WERI-Rb-1 (cell line): ENCODE measurements around the gene CADM1.

Experiments
- DNase-seq: peaks from one replicate; pipeline ENCODE4 v3.0.0-alpha.2; 2020
- H3K27ac ChIP-seq: fragments of 250-450 bp; sonication (Bioruptor Pico); 2 replicates; pipeline ENCODE4 v1.5.1; 2020; ENCODE audit warnings: mild to moderate bottlenecking, moderate library complexity
- H3K27me3 ChIP-seq: fragments of 250-450 bp; sonication (Bioruptor Pico); 2 replicates; pipeline ENCODE4 v1.5.1; 2021; ENCODE audit warnings: mild to moderate bottlenecking, low read depth, moderate library complexity; ENCODE audit not compliant: insufficient read depth, severe bottlenecking
- H3K36me3 ChIP-seq: fragments of 250-450 bp; sonication (Bioruptor Pico); 2 replicates; pipeline ENCODE4 v1.5.1; 2020; ENCODE audit warnings: mild to moderate bottlenecking, moderate library complexity
- H3K4me3 ChIP-seq: 2 replicates; pipeline ENCODE4 v1.5.1; 2011; ENCODE audit warnings: low read depth, mild to moderate bottlenecking, control low read depth, low read length
- H3K9me3 ChIP-seq: fragments of 250-450 bp; sonication (Bioruptor Pico); 2 replicates; pipeline ENCODE4 v1.5.1; 2021; ENCODE audit warnings: mild to moderate bottlenecking, moderate library complexity; ENCODE audit not compliant: severe bottlenecking
- CTCF ChIP-seq: IDR thresholded peaks from 2 replicates; pipeline ENCODE4 v1.5.1; 2011; ENCODE audit warnings: low read depth, mild to moderate bottlenecking, control low read depth, inconsistent platforms, low read length

CADM1 gene

GRCh38 chr11:115463606-115464005 is 40.6 kb downstream of the CADM1 start:
- TF ChIP-seq CTCF, result no peak
- Histone ChIP-seq H3K4me3 (no peak overlapping the region), H3K9me3 (no peaks in the 10 kb centered on the region), H3K27me3 (no peaks in the 10 kb centered on the region), H3K27ac (no peak overlapping the region), H3K36me3 (no peaks in the 10 kb centered on the region)
- DNase-seq, result no peak

- H3K27me3 ChIP-seq, result no peaks in the 10 kb centered on the region
- no peaks in the 10 kb centered on the region for H3K36me3 ChIP-seq
- no peak overlapping the region for H3K4me3 ChIP-seq
- no peak for DNase-seq
- no peaks in the 10 kb centered on the region for H3K9me3 ChIP-seq
- H3K27ac ChIP-seq, result no peak overlapping the region
- no peak for TF ChIP-seq CTCF
Measured at GRCh38 chr11:115462757-115463156, 41.5 kb downstream of the CADM1 start.

GRCh38 chr11:115462004-115462541 is 42.1 kb downstream of the CADM1 start:
- Histone ChIP-seq H3K36me3 (no peaks in the 10 kb centered on the region), H3K9me3 (no peaks in the 10 kb centered on the region), H3K27me3 (no peaks in the 10 kb centered on the region), H3K4me3 (no peak overlapping the region), H3K27ac (no peak overlapping the region)
- no peak for TF ChIP-seq CTCF
- DNase-seq, result no peak

- H3K27me3 ChIP-seq, result no peaks in the 10 kb centered on the region
- no peak overlapping the region for H3K27ac ChIP-seq
- no peaks in the 10 kb centered on the region for H3K36me3 ChIP-seq
- H3K9me3 ChIP-seq, result no peaks in the 10 kb centered on the region
- no peak overlapping the region for H3K4me3 ChIP-seq
- DNase-seq, result no peak
- TF ChIP-seq CTCF, result no peak
Measured at GRCh38 chr11:115460512-115460911, 43.7 kb downstream of the CADM1 start.

GRCh38 chr11:115459563-115459962 is 44.7 kb downstream of the CADM1 start:
- H3K27me3 ChIP-seq, result no peaks in the 10 kb centered on the region
- TF ChIP-seq CTCF, result no peak
- H3K9me3 ChIP-seq, result no peaks in the 10 kb centered on the region
- no peak overlapping the region for H3K27ac ChIP-seq
- H3K36me3 ChIP-seq, result no peaks in the 10 kb centered on the region
- no peak for DNase-seq
- no peak overlapping the region for H3K4me3 ChIP-seq

GRCh38 chr11:115458877-115459276 is 45.3 kb downstream of the CADM1 start:
- no peak for DNase-seq
- no peaks in the 10 kb centered on the region for H3K9me3 ChIP-seq
- H3K27me3 ChIP-seq, result no peaks in the 10 kb centered on the region
- no peak for TF ChIP-seq CTCF
- no peak overlapping the region for H3K27ac ChIP-seq
- no peaks in the 10 kb centered on the region for H3K36me3 ChIP-seq
- no peak overlapping the region for H3K4me3 ChIP-seq
